WTC11 (cell line): ENCODE measurements around the gene INKA1.

Source experiments
- ESRRA ChIP-seq: sonication (generic); formaldehyde crosslinking; IDR thresholded peaks from 2 replicates; pipeline ENCODE4 v1.8.1; 2022; ENCODE audit warnings: mild to moderate bottlenecking, missing genetic modification reagents, borderline replicate concordance
- ZNF423 ChIP-seq: fragments of 250-450 bp; sonication (Bioruptor Pico); IDR thresholded peaks from 2 replicates; pipeline ENCODE4 v2.1.2; 2022; ENCODE audit warnings: mild to moderate bottlenecking, moderate library complexity

GRCh38 chr3:49805897-49806701 lies 3.0 kb downstream of the INKA1 start:
- no peak for TF ChIP-seq ZNF423 (CRISPR knock-in tag)
- TF ChIP-seq ESRRA (CRISPR knock-in tag), result no peak
